Measurements from ENCODE around the gene SFMBT1.

SFMBT1 gene

GRCh38 chr3:53045518-53046170, at the start of gene SFMBT1:
Gene SFMBT1 (minus strand): TSS chr3:53046073. CDS start chr3:52969128, 76,945 bp downstream.
- peak; percentile 58 to 65 for DNase-seq

- no peak for DNase-seq
Observed at GRCh38 chr3:53092942-53093341, 47.1 kb upstream of the SFMBT1 start.

GRCh38 chr3:53092216-53092615, 46.3 kb upstream of the SFMBT1 start:
- DNase-seq = no peak

- no peak for DNase-seq
Observed at GRCh38 chr3:53091011-53091410, 45.1 kb upstream of the SFMBT1 start.

- no peak for DNase-seq
Observed at GRCh38 chr3:53089511-53089910, 43.6 kb upstream of the SFMBT1 start.

- no peak for DNase-seq
Observed at GRCh38 chr3:53085476-53085875, 39.6 kb upstream of the SFMBT1 start.

- DNase-seq = no peak
Observed at GRCh38 chr3:53084310-53085001, 38.6 kb upstream of the SFMBT1 start.

GRCh38 chr3:53083949-53084309, 38.1 kb upstream of the SFMBT1 start:
- no peak for DNase-seq

GRCh38 chr3:53083521-53083920, 37.6 kb upstream of the SFMBT1 start:
- no peak for DNase-seq

GRCh38 chr3:53082736-53083135, 36.9 kb upstream of the SFMBT1 start:
- DNase-seq = no peak

- DNase-seq = no peak
Observed at GRCh38 chr3:53081318-53081717, 35.4 kb upstream of the SFMBT1 start.

GRCh38 chr3:53080612-53081205, 34.8 kb upstream of the SFMBT1 start:
- DNase-seq = no peak

GRCh38 chr3:53079791-53080555, 34.1 kb upstream of the SFMBT1 start:
- DNase-seq = no peak

GRCh38 chr3:53079147-53079546, 33.3 kb upstream of the SFMBT1 start:
- DNase-seq = no peak

GRCh38 chr3:53078656-53079055, 32.8 kb upstream of the SFMBT1 start:
- DNase-seq = no peak

- DNase-seq = no peak
Observed at GRCh38 chr3:53077476-53078220, 31.8 kb upstream of the SFMBT1 start.

GRCh38 chr3:53075743-53076140, 29.9 kb upstream of the SFMBT1 start:
- no peak for DNase-seq

- no peak for DNase-seq
Observed at GRCh38 chr3:53074761-53075742, 29.2 kb upstream of the SFMBT1 start.

GRCh38 chr3:53074366-53074696, 28.5 kb upstream of the SFMBT1 start:
- no peak for DNase-seq

GRCh38 chr3:53073553-53074365, 27.9 kb upstream of the SFMBT1 start:
- DNase-seq = no peak
